Liver (tissue), 3 donors: ENCODE results near the gene EMP3.
"Not testable (repeated sequence)": the region's sequence is repeated elsewhere in the genome, so short reads cannot be mapped to it uniquely, and the experiment has no call there.

Experiments
- ATF3 ChIP-seq: IDR thresholded peaks from 2 replicates; pipeline ENCODE4 v1.6.1; 2016; ENCODE audit warnings: antibody characterized with exemption
- CTCF ChIP-seq: fragments of 150-350 bp; IDR thresholded peaks from 2 replicates; pipeline ENCODE4 v1.5.1; 2017; ENCODE audit warnings: improper control_type of control experiment, low read depth, low read length; ENCODE audit not compliant: missing input control
- RXRA ChIP-seq, 2 donors: IDR thresholded peaks; 2 replicates each; pipeline ENCODE4 v1.6.1; 2017 to 2018; ENCODE audit warnings: antibody characterized with exemption in 2 of 2, mild to moderate bottlenecking in 1 of 2
- SP1 ChIP-seq: IDR thresholded peaks from 2 replicates; pipeline ENCODE4 v1.6.1; 2018; ENCODE audit warnings: antibody characterized with exemption, mild to moderate bottlenecking
- donor health status: healthy.
- donor health status: healthy.

GRCh38 chr19:48317708-48317960 is 7.7 kb upstream of the EMP3 start:
- TF ChIP-seq CTCF; ATF3; RXRA (IDR thresholded peaks at IDR 0.05); SP1: not testable (repeated sequence)
